Neutrophil (primary cell): ENCODE measurements around the gene SRR.
"Not testable (repeated sequence)": the region's sequence is repeated elsewhere in the genome, so short reads cannot be mapped to it uniquely, and the experiment has no call there.

ENCODE experiments used
- H3K27ac ChIP-seq: fragments of 200-600 bp; sonication (generic); 2 replicates; pipeline ENCODE4 v1.5.1; 2016; ENCODE audit warnings: mild to moderate bottlenecking, moderate library complexity
- H3K27me3 ChIP-seq: fragments of 200-600 bp; sonication (generic); 2 replicates; pipeline ENCODE4 v1.6.0; 2016; ENCODE audit warnings: mild to moderate bottlenecking
- H3K36me3 ChIP-seq: fragments of 200-600 bp; sonication (generic); 2 replicates; pipeline ENCODE4 v1.5.1; 2017
- H3K4me1 ChIP-seq, 2 experiments: fragments of 200-600 bp in 1 of 2; sonication (generic) in 1 of 2; 1 replicate in 1 of 2; 2 replicates in 1 of 2; pipeline versions ENCODE4 v1.5.1 to v1.6.1; 2013 to 2016; ENCODE audit warnings: low read depth in 1 of 2, low read length in 1 of 2, mild to moderate bottlenecking in 1 of 2, moderate library complexity in 1 of 2; ENCODE audit not compliant: control insufficient read depth in 1 of 2, insufficient read depth in 1 of 2
- H3K4me3 ChIP-seq, 2 experiments: fragments of 200-600 bp in 1 of 2; sonication (generic) in 1 of 2; 1 replicate in 1 of 2; 2 replicates in 1 of 2; pipeline ENCODE4 v1.5.1; 2013 to 2016; ENCODE audit warnings: low read depth in 1 of 2, low read length in 1 of 2, mild to moderate bottlenecking in 1 of 2, moderate library complexity in 1 of 2
- H3K9me3 ChIP-seq: fragments of 200-600 bp; sonication (generic); 2 replicates; pipeline ENCODE4 v1.5.1; 2016
- CTCF ChIP-seq: fragments of 200-600 bp; sonication (generic); IDR thresholded peaks from 2 replicates; pipeline ENCODE4 v1.5.1; 2016; ENCODE audit warnings: antibody characterized with exemption

SRR gene

GRCh38 chr17:2303204-2304188, at the start of gene SRR, which contains the start of gene SMG6:
Gene SRR, plus strand, starts transcription at chr17:2303950. Its CDS starts 11,611 bp downstream, at chr17:2315561.
Gene SMG6, minus strand, starts transcription at chr17:2303785. Its CDS starts 65 bp downstream, at chr17:2303720.
- peaks cover 40 to 49% of the 10 kb centered on the region in 2 experiments for H3K4me1 ChIP-seq
- peak within 1 kb of the TSS; percentile 79 to 91 for H3K4me3 ChIP-seq
- TF ChIP-seq CTCF, result peak; percentile 50
- H3K27ac ChIP-seq, result peak within 1 kb of the TSS; percentile 89
- no peaks in the 10 kb centered on the region for H3K9me3 ChIP-seq
- H3K36me3 ChIP-seq, result no peaks in the 10 kb centered on the region
- no peaks in the 10 kb centered on the region for H3K27me3 ChIP-seq

GRCh38 chr17:2258830-2259229, 44.9 kb upstream of the SRR start:
- not testable (repeated sequence) for H3K27me3 ChIP-seq, H3K27ac ChIP-seq, H3K4me1 ChIP-seq, H3K9me3 ChIP-seq, H3K4me3 ChIP-seq
- H3K36me3 ChIP-seq, result peaks cover 12% of the 10 kb centered on the region

- H3K9me3 ChIP-seq, result no peaks in the 10 kb centered on the region
- peaks cover 3% of the 10 kb centered on the region for H3K36me3 ChIP-seq
- TF ChIP-seq CTCF, result no peak
- no peaks in the 10 kb centered on the region for H3K27me3 ChIP-seq
- no peaks in the 10 kb centered on the region for H3K4me1 ChIP-seq
- no peak overlapping the region for H3K27ac ChIP-seq
- H3K4me3 ChIP-seq, result no peak overlapping the region
These were observed 43.8 kb upstream of the SRR start for GRCh38 chr17:2259769-2260536.

GRCh38 chr17:2262135-2262587, 41.6 kb upstream of the SRR start:
- Histone ChIP-seq H3K27ac (no peak overlapping the region), H3K4me1 (peaks cover 8 to 11% of the 10 kb centered on the region in 2 experiments)

GRCh38 chr17:2263183-2264066, 40.3 kb upstream of the SRR start:
- peaks cover 3% of the 10 kb centered on the region for H3K36me3 ChIP-seq
- no peak for TF ChIP-seq CTCF
- H3K4me1 ChIP-seq, result peaks cover 8 to 11% of the 10 kb centered on the region in 2 experiments
- no peaks in the 10 kb centered on the region for H3K27me3 ChIP-seq
- H3K27ac ChIP-seq, result no peak overlapping the region
- no peak overlapping the region for H3K4me3 ChIP-seq
- no peaks in the 10 kb centered on the region for H3K9me3 ChIP-seq

More at GRCh38 chr17:2262135-2262587, 41.6 kb upstream of the SRR start:
- no peak overlapping the region for H3K4me3 ChIP-seq
- H3K27me3 ChIP-seq, result no peaks in the 10 kb centered on the region
- no peak for TF ChIP-seq CTCF
- peaks cover 3% of the 10 kb centered on the region for H3K36me3 ChIP-seq
- no peaks in the 10 kb centered on the region for H3K9me3 ChIP-seq
